Measurements from ENCODE around the gene CBFB. TPM values are rescaled to one million over a fixed set of nuclear protein-coding genes. Genes with fewer than 3 reads are reported as not detected.

CBFB gene
- total RNA-seq, 4 donors from 2014 or later = 26.0 to 59.3 (median 41.9) TPM

DNA sequence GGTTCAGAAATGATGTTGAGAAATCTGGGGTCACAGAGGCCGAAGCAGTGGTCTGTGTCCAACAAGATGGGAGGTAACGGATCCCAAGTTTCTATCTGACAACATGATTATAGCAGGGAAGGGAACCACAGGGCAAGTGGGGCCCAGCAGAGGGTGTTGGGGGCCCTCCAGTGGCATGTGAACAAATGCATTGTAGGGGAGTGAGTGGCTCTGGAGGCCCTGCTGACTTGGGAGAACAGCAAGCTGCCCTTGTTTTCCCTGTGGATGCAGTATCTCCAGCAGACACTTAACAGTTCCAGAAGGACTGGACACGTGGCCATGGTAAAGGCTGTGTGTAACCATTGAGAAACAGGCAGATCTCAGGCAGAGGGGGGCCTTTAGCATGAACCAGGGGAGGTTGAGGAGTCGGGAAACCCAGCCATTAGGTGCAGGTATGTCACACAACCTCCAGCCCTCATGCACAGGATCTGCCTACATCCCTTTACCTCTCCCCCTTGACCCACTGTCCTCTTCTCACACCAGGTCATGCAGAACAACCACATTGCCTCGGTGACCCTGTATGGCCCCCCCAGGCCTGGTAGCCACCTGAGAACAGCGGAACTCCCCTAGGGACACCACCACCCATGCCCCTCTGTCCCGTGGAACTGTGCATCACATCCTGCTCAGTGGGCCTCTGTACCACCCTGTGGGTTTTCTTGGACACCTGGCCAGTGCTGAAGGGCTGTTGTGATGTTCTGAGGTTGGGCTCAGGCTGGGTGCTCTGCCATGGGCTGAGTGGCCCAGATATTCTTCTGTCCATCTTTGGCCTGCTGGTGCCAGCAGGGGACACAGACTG is 117.8 kb downstream of the CBFB start:
- H3K4me3 ChIP-seq = no peak overlapping the region
- DNase-seq = no peak
- no peaks in the 10 kb centered on the region for H3K9me3 ChIP-seq
- peaks cover 29 to 81% (median 45%) of the 10 kb centered on the region in 3 donors for H3K36me3 ChIP-seq
- H3K27me3 ChIP-seq = no peaks in the 10 kb centered on the region
- intact Hi-C loops (cut with DNase I) = no loop called here
- TF ChIP-seq, protein P1, sequence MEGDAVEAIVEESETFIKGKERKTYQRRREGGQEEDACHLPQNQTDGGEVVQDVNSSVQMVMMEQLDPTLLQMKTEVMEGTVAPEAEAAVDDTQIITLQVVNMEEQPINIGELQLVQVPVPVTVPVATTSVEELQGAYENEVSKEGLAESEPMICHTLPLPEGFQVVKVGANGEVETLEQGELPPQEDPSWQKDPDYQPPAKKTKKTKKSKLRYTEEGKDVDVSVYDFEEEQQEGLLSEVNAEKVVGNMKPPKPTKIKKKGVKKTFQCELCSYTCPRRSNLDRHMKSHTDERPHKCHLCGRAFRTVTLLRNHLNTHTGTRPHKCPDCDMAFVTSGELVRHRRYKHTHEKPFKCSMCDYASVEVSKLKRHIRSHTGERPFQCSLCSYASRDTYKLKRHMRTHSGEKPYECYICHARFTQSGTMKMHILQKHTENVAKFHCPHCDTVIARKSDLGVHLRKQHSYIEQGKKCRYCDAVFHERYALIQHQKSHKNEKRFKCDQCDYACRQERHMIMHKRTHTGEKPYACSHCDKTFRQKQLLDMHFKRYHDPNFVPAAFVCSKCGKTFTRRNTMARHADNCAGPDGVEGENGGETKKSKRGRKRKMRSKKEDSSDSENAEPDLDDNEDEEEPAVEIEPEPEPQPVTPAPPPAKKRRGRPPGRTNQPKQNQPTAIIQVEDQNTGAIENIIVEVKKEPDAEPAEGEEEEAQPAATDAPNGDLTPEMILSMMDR (IDR thresholded peaks at IDR 0.05) = no peak
- no peak for TF ChIP-seq POLR2A (IDR thresholded peaks at IDR 0.05)
- peak overlapping the region in 1 of 4 donors; percentile 0 for H3K27ac ChIP-seq
- H3K4me1 ChIP-seq = peaks cover 8 to 54% (median 24%) of the 10 kb centered on the region in 3 donors
- WGBS, 2 donors = 79 to 86% methylated on average over 6 to 7 of the region's 7 CpGs

DNA sequence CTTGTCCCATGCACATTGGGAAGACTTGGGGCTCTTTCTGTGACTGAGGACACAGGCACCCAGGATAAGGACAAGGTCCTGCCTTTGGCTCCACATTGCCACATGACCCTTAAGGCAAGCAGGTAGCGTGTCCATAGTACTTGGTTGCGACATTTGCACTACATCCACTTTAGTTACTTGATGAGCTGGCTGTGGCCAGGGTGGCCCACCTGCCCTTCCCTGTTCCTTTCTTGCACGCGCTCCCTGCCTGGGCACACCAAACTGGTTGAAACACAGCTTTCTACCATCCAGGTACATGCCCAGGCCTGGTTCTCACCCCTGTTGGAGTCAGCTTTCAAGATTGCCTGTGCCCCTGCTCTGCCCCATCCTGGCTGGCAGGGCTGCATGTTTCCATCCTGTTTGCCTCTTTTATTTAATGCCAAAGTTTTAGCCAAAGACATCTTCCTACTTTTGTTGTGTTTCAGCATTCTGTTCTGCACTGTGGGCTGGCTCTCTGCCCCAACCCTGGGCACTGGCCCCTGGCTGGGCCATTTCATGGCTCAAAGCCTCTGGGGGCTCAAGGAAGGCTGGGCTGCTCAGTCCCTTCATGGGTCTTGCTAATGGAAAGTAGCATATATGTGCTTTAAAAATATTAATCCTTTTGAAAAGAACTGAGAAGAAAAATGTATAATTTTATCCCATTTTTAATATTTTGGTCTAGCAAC is 118.6 kb downstream of the CBFB start:
- TF ChIP-seq, protein P1 (IDR thresholded peaks at IDR 0.05) = no peak
- TF ChIP-seq POLR2A (IDR thresholded peaks at IDR 0.05) = no peak
- no peak overlapping the region for H3K4me3 ChIP-seq
- H3K4me1 ChIP-seq = peaks cover 8 to 57% (median 24%) of the 10 kb centered on the region in 3 donors
- intact Hi-C loops (cut with DNase I) = no loop called here
- peak overlapping the region in 1 of 4 donors; percentile 0 for H3K27ac ChIP-seq
- 37 to 65% methylated on average over 3 to 4 of the region's 4 CpGs for WGBS, 2 donors
- no peaks in the 10 kb centered on the region for H3K27me3 ChIP-seq
- peaks cover 29 to 72% (median 36%) of the 10 kb centered on the region in 3 donors for H3K36me3 ChIP-seq
- H3K9me3 ChIP-seq = no peaks in the 10 kb centered on the region
- no peak for DNase-seq

- no peak for TF ChIP-seq POLR2A (IDR thresholded peaks at IDR 0.05)
- TF ChIP-seq, protein P1 (IDR thresholded peaks at IDR 0.05) = no peak
- DNase-seq = no peak
- peaks cover 8 to 57% (median 24%) of the 10 kb centered on the region in 3 donors for H3K4me1 ChIP-seq
- peak overlapping the region in 1 of 4 donors; percentile 6 for H3K27ac ChIP-seq
- no peak overlapping the region for H3K4me3 ChIP-seq
- H3K27me3 ChIP-seq = no peaks in the 10 kb centered on the region
- WGBS, 2 donors = 70 to 80% methylated on average over 2 of the region's 2 CpGs
- peaks cover 23 to 66% (median 30%) of the 10 kb centered on the region in 3 donors for H3K36me3 ChIP-seq
- intact Hi-C loops (cut with DNase I) = no loop called here
- H3K9me3 ChIP-seq = no peaks in the 10 kb centered on the region
Measured at GRCh38 chr16:67148221-67148620, 119.3 kb downstream of the CBFB start.

GRCh38 chr16:67148656-67149275 is 119.8 kb downstream of the CBFB start:
- no peak for DNase-seq
- Histone ChIP-seq H3K36me3 (peaks cover 18 to 61% (median 26%) of the 10 kb centered on the region in 3 donors), H3K27me3 (no peaks in the 10 kb centered on the region), H3K27ac (peak overlapping the region in 1 of 4 donors; percentile 6), H3K9me3 (no peaks in the 10 kb centered on the region), H3K4me3 (no peak overlapping the region), H3K4me1 (peaks cover 8 to 57% (median 24%) of the 10 kb centered on the region in 3 donors)
- 75 to 100% methylated on average over 1 to 5 of the region's 11 CpGs for WGBS, 2 donors
- intact Hi-C loops (cut with DNase I) = no loop called here
- TF ChIP-seq, protein P1 (IDR thresholded peaks at IDR 0.05) = no peak
- TF ChIP-seq POLR2A (IDR thresholded peaks at IDR 0.05) = no peak
